HepG2 (cell line): ENCODE measurements around the gene FAAP20. TPM values are rescaled to one million over a fixed set of nuclear protein-coding genes. Genes with fewer than 3 reads are reported as not detected.

ENCODE experiments used
- ARID5B ChIP-seq: IDR thresholded peaks from 2 replicates; pipeline ENCODE4 v1.4.0; 2020; ENCODE audit warnings: mild to moderate bottlenecking, missing genetic modification reagents
- ASH2L ChIP-seq: fragments of 300-600, 200-600 bp; sonication (generic); IDR thresholded peaks from 2 replicates; pipeline ENCODE4 v1.7.0; 2017; ENCODE audit warnings: low read depth, mild to moderate bottlenecking, moderate library complexity, mixed read lengths, low read length; ENCODE audit not compliant: insufficient read length
- BRCA1 ChIP-seq: sonication (generic); formaldehyde crosslinking; IDR thresholded peaks from 2 replicates; pipeline ENCODE4 v1.4.0; 2020; ENCODE audit warnings: missing genetic modification reagents
- ETV5 ChIP-seq: IDR thresholded peaks from 2 replicates; pipeline ENCODE4 v1.6.1; 2018; ENCODE audit warnings: missing biosample characterization, missing genetic modification reagents, inconsistent platforms, borderline replicate concordance
- GATAD2A ChIP-seq: IDR thresholded peaks from 2 replicates; pipeline ENCODE4 v1.6.1; 2016
- HMG20B ChIP-seq: conservative IDR thresholded peaks from 2 replicates; pipeline ENCODE4 v1.6.1; 2016; ENCODE audit warnings: missing genetic modification reagents, missing compliant biosample characterization
- ISL2 ChIP-seq: sonication (generic); formaldehyde crosslinking; IDR thresholded peaks from 2 replicates; pipeline ENCODE4 v1.5.0; 2020; ENCODE audit warnings: missing genetic modification reagents
- JUN ChIP-seq: sonication (generic); formaldehyde crosslinking; IDR thresholded peaks from 2 replicates; pipeline ENCODE4 v1.4.0; 2020; ENCODE audit warnings: mild to moderate bottlenecking, missing genetic modification reagents
- NKX3-1 ChIP-seq: sonication (generic); formaldehyde crosslinking; IDR thresholded peaks from 2 replicates; pipeline ENCODE4 v1.5.0; 2020; ENCODE audit warnings: missing genetic modification reagents
- NR1H2 ChIP-seq: sonication (generic); formaldehyde crosslinking; IDR thresholded peaks from 2 replicates; pipeline ENCODE4 v1.8.1; 2022; ENCODE audit warnings: low read depth, missing genetic modification reagents, borderline replicate concordance
- PITX1 ChIP-seq: sonication (generic); formaldehyde crosslinking; IDR thresholded peaks from 2 replicates; pipeline ENCODE4 v1.5.1; 2020; ENCODE audit warnings: mild to moderate bottlenecking, missing genetic modification reagents
- RARA ChIP-seq: IDR thresholded peaks from 2 replicates; pipeline ENCODE4 v1.6.1; 2016; ENCODE audit warnings: missing genetic modification reagents, missing compliant biosample characterization
- SAP130 ChIP-seq: IDR thresholded peaks from 2 replicates; pipeline ENCODE4 v1.6.1; 2016; ENCODE audit warnings: low read depth
- SP5 ChIP-seq: IDR thresholded peaks from 2 replicates; pipeline ENCODE4 v1.6.1; 2016; ENCODE audit warnings: low read depth, borderline replicate concordance
- STAG1 ChIP-seq: sonication (generic); formaldehyde crosslinking; IDR thresholded peaks from 2 replicates; pipeline ENCODE4 v1.4.0; 2020; ENCODE audit warnings: missing genetic modification reagents
- TEF ChIP-seq: sonication (generic); formaldehyde crosslinking; IDR thresholded peaks from 2 replicates; pipeline ENCODE4 v1.5.0; 2020; ENCODE audit warnings: missing genetic modification reagents
- TSC22D2 ChIP-seq: sonication (generic); formaldehyde crosslinking; IDR thresholded peaks from 2 replicates; pipeline ENCODE4 v1.5.1; 2020; ENCODE audit warnings: missing genetic modification reagents, mild to moderate bottlenecking, borderline replicate concordance
- YEATS2 ChIP-seq: sonication (generic); formaldehyde crosslinking; IDR thresholded peaks from 2 replicates; pipeline ENCODE4 v1.4.0; 2020; ENCODE audit warnings: missing genetic modification reagents, borderline replicate concordance
- ZBTB26 ChIP-seq: IDR thresholded peaks from 2 replicates; pipeline ENCODE4 v1.6.1; 2016; ENCODE audit warnings: missing compliant biosample characterization, missing genetic modification reagents, borderline replicate concordance
- ZBTB7A ChIP-seq: sonication (generic); formaldehyde crosslinking; IDR thresholded peaks from 2 replicates; pipeline ENCODE4 v1.8.0; 2022; ENCODE audit warnings: mild to moderate bottlenecking, missing genetic modification reagents
- ZNF234 ChIP-seq: sonication (generic); formaldehyde crosslinking; conservative IDR thresholded peaks from 2 replicates; pipeline ENCODE4 v1.5.1; 2020; ENCODE audit warnings: mild to moderate bottlenecking, missing genetic modification reagents
- ZNF333 ChIP-seq: sonication (generic); formaldehyde crosslinking; IDR thresholded peaks from 2 replicates; pipeline ENCODE4 v1.4.0; 2020; ENCODE audit warnings: mild to moderate bottlenecking, missing genetic modification reagents, borderline replicate concordance
- ZNF547 ChIP-seq: sonication (generic); formaldehyde crosslinking; IDR thresholded peaks from 2 replicates; pipeline ENCODE4 v1.5.1; 2020; ENCODE audit warnings: mild to moderate bottlenecking, missing genetic modification reagents
- ZNF704 ChIP-seq: sonication (generic); formaldehyde crosslinking; IDR thresholded peaks from 2 replicates; pipeline ENCODE4 v1.8.1; 2023; ENCODE audit warnings: mild to moderate bottlenecking, inconsistent platforms, moderate library complexity, missing genetic modification reagents, borderline replicate concordance
- polyA plus RNA-seq, 8 experiments: library from polyadenylated mRNA; depleted of rRNA in 3 of 8; stranded (reverse) in 7 of 8; unstranded in 1 of 8; fragments of >200 nt; fragmentation: Illumina TruSeq in 4 of 8; extraction: Trizol in 4 of 8; gene quantifications; 2 replicates each; pipeline versions ENCODE4 v1.2.1 to v1.2.3, GENCODE V29; 2011 to 2016; ENCODE audit warnings: low read depth in 4 of 8, missing spikeins in 1 of 8, mixed read lengths in 1 of 8; ENCODE audit not compliant: insufficient read depth in 1 of 8
- total RNA-seq, 5 experiments: library from RNA; depleted of rRNA; stranded (reverse); fragments of >200 nt; fragmentation: Illumina TruSeq; extraction: Trizol; gene quantifications; 2 replicates each; pipeline ENCODE4 v1.2.3, GENCODE V29; 2016; ENCODE audit warnings: low read depth in 1 of 5

Gene FAAP20
- total and polyA plus RNA-seq, 2 of the 13 experiments (the other 11 are each of a cell fraction or from before 2014, with no cell fraction given) = 9.6 to 10.8 TPM

- TF ChIP-seq ZNF704 (CRISPR knock-in tag) = peak; percentile 70; the same call in 1 of the 2 replicates
- no peak for TF ChIP-seq PITX1 (CRISPR knock-in tag)
- TF ChIP-seq NKX3-1 (CRISPR knock-in tag) = peak; percentile 64; the same call in 1 of the 2 replicates
- TF ChIP-seq HMG20B = no peak
- no peak for TF ChIP-seq ZNF234 (CRISPR knock-in tag)
- no peak; the same call in 1 of the 2 replicates for TF ChIP-seq RARA (CRISPR knock-in tag)
- TF ChIP-seq SP5 (CRISPR knock-in tag) = peak; percentile 51; the same call in 1 of the 2 replicates
- peak; percentile 100 for TF ChIP-seq STAG1 (CRISPR knock-in tag)
- peak; percentile 54; the same call in 1 of the 2 replicates for TF ChIP-seq BRCA1 (CRISPR knock-in tag)
- 0 out of 2 replicates have a peak, but pooled peaks have one; percentile 47 for TF ChIP-seq ZBTB26
- TF ChIP-seq TEF (CRISPR knock-in tag) = no peak
- peak; percentile 64; the same call in 1 of the 2 replicates for TF ChIP-seq ISL2 (CRISPR knock-in tag)
- peak; percentile 62; the same call in 1 of the 2 replicates for TF ChIP-seq ETV5 (CRISPR knock-in tag)
- peak; percentile 79 for TF ChIP-seq GATAD2A
- no peak for TF ChIP-seq TSC22D2 (CRISPR knock-in tag)
- no peak for TF ChIP-seq ZNF333 (CRISPR knock-in tag)
- TF ChIP-seq NR1H2 = no peak
- TF ChIP-seq JUN (CRISPR knock-in tag) = no peak
- TF ChIP-seq YEATS2 (CRISPR knock-in tag) = peak; percentile 52; the same call in 1 of the 2 replicates
- peak; percentile 57 for TF ChIP-seq ASH2L
- peak; percentile 96 for TF ChIP-seq ZBTB7A
- peak; percentile 60; the same call in 1 of the 2 replicates for TF ChIP-seq ZNF547 (CRISPR knock-in tag)
- peak; percentile 48; the same call in 1 of the 2 replicates for TF ChIP-seq ARID5B (CRISPR knock-in tag)
- peak; percentile 66 for TF ChIP-seq SAP130 (CRISPR knock-in tag)
Observed at GRCh38 chr1:2194898-2195673, 514 bp upstream of the FAAP20 start (continued).
